ENCODE results near the gene PINK1.

DNA sequence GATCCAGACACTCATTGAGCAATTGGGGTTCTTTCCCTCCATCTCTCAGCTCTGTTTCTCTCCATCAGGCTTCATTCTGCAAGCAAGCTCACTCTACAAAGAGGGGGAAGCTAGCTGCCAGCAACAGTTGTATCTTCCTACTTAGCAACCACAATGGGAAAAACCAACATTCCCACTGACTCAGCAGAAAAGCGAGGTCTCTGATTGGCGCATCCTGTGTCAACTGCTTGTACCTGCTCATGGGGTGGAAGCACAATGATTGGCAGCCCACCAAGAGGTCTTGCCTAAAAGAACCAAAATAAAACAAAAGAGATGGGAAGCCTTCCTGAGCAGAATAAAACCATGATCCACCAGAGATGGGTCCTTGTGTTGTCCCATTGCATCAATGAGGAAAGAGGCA lies 48.4 kb upstream of the PINK1 start:
- TF ChIP-seq EZH2 (IDR thresholded peaks at IDR 0.05) (no peak), POLR2AphosphoS5 (IDR thresholded peaks at IDR 0.05; ENCODE audit: borderline replicate concordance, low read depth, low read length) (no peak), FOXP2 (optimal IDR thresholded peaks at IDR 0.05; ENCODE audit: control extremely low read depth, extremely low read length, insufficient read depth) (no peak)
